HCT116 (cell line): ENCODE results near the gene PLD4. TPM values are rescaled to one million over a fixed set of nuclear protein-coding genes. Genes with fewer than 3 reads are reported as not detected.

ENCODE experiments used
- ATAC-seq: fragments of 200-7000 bp; cut with Tn5 transposase; 2 replicates; pipeline ENCODE4 v1.9.1; 2020; ENCODE audit warnings: mild to moderate bottlenecking, moderate library complexity
- BruUV-seq: library from RNA; stranded (reverse); fragments of 400-500 nt; replicated peaks from 2 replicates; lab custom pipeline; 2021; lab: Mats Ljungman, UMichigan
- CTCF ChIA-PET: fragments of 300-600 bp; sonication (Branson Sonifier 250); formaldehyde crosslinking; loops from one replicate; lab custom pipeline; 2021; ENCODE audit warnings: antibody characterized with exemption; lab: Charles Lee
- POLR2A ChIA-PET: fragments of 300-600, 350-600 bp; sonication (Branson Sonifier 250); formaldehyde crosslinking; loops from one replicate; lab custom pipeline; 2021; ENCODE audit warnings: antibody characterized with exemption; lab: Charles Lee
- RAD21 ChIA-PET, 2 experiments: fragments of 300-600 bp; sonication (Branson Sonifier 250); formaldehyde crosslinking; loops; one replicate each; lab custom pipeline; 2023; ENCODE audit warnings: low total read pairs in 2 of 2; ENCODE audit not compliant: uncharacterized antibody in 2 of 2, unreplicated experiment in 2 of 2, low non-redundant PET in 1 of 2; lab: Charles Lee
- DNase-seq: peaks from one replicate; pipeline ENCODE4 v3.0.0-alpha.2; 2010; ENCODE audit warnings: low read depth, low spot score
- H2AFZ ChIP-seq: fragments of 200-600 bp; shearing (Covaris generic), sonication (generic); 2 replicates; pipeline ENCODE4 v1.6.1; 2017; ENCODE audit warnings: low read depth, mixed run types, mixed read lengths, antibody characterized with exemption, low read length; ENCODE audit not compliant: poor library complexity, severe bottlenecking
- H3K27ac ChIP-seq: 2 replicates; pipeline ENCODE4 v1.5.1; 2012; ENCODE audit warnings: low read depth, low read length
- H3K27me3 ChIP-seq: fragments of 200-600 bp; sonication (generic); 2 replicates; pipeline ENCODE4 v1.6.1; 2016; ENCODE audit warnings: mixed run types, low read length, mixed read lengths; ENCODE audit not compliant: insufficient read depth
- H3K36me3 ChIP-seq, 2 experiments: fragments of 200-500 bp in 1 of 2; fragments of 200-600 bp in 1 of 2; sonication (Bioruptor generic) in 1 of 2; sonication (generic) in 1 of 2; 2 replicates each; pipeline versions ENCODE4 v1.5.1 to v1.6.1; 2014 to 2016; ENCODE audit warnings: low read length in 2 of 2, inconsistent platforms in 1 of 2, mixed read lengths in 1 of 2, mixed run types in 1 of 2; ENCODE audit not compliant: insufficient read depth in 2 of 2, control insufficient read depth in 1 of 2
- H3K4me1 ChIP-seq, 2 experiments: fragments of 200-600 bp in 1 of 2; sonication (generic) in 1 of 2; 2 replicates each; pipeline versions ENCODE4 v1.5.1 to v1.6.1; 2012 to 2017; ENCODE audit warnings: low read length in 2 of 2, inconsistent platforms in 1 of 2, mild to moderate bottlenecking in 1 of 2, mixed read lengths in 1 of 2, mixed run types in 1 of 2, moderate library complexity in 1 of 2; ENCODE audit not compliant: insufficient read depth in 2 of 2, control insufficient read depth in 1 of 2
- H3K4me2 ChIP-seq: fragments of 200-600 bp; sonication (generic); 2 replicates; pipeline ENCODE4 v1.6.1; 2017; ENCODE audit warnings: mixed run types, low read length, mixed read lengths
- H3K4me3 ChIP-seq, 2 experiments: fragments of 200-600 bp in 1 of 2; sonication (generic) in 1 of 2; replicated peaks in 1 of 2; 2 replicates each; pipeline ENCODE4 v1.5.1; 2011 to 2016; ENCODE audit warnings: low read length in 2 of 2, control low read depth in 1 of 2, low read depth in 1 of 2, mild to moderate bottlenecking in 1 of 2, mixed read lengths in 1 of 2, mixed run types in 1 of 2
- H3K79me2 ChIP-seq: fragments of 200-600 bp; sonication (generic); 2 replicates; pipeline ENCODE4 v1.6.1; 2017; ENCODE audit warnings: mild to moderate bottlenecking, mixed run types, low read length, moderate library complexity, mixed read lengths; ENCODE audit not compliant: insufficient read depth
- H3K9ac ChIP-seq: fragments of 200-600 bp; sonication (generic); 2 replicates; pipeline ENCODE4 v1.6.1; 2016; ENCODE audit warnings: low read length, mixed read lengths
- H3K9me2 ChIP-seq: fragments of 200-600 bp; sonication (generic), shearing (Covaris generic); 2 replicates; pipeline ENCODE4 v1.6.1; 2017; ENCODE audit warnings: mixed run types, mild to moderate bottlenecking, moderate library complexity; ENCODE audit not compliant: insufficient read depth
- H3K9me3 ChIP-seq, 2 experiments: fragments of 200-500 bp in 1 of 2; fragments of 200-600 bp in 1 of 2; sonication (Bioruptor generic) in 1 of 2; sonication (generic) in 1 of 2; 2 replicates each; pipeline ENCODE4 v1.6.1; 2014 to 2017; ENCODE audit warnings: low read length in 2 of 2, mixed read lengths in 2 of 2, inconsistent platforms in 1 of 2, low read depth in 1 of 2, mild to moderate bottlenecking in 1 of 2, mixed run types in 1 of 2, moderate library complexity in 1 of 2; ENCODE audit not compliant: control insufficient read depth in 1 of 2, insufficient read depth in 1 of 2
- H4K20me1 ChIP-seq: fragments of 200-600 bp; sonication (generic), shearing (Covaris generic); 2 replicates; pipeline ENCODE4 v1.6.1; 2017; ENCODE audit warnings: mixed run types, mild to moderate bottlenecking, moderate library complexity; ENCODE audit not compliant: insufficient read depth
- EZH2phosphoT487 ChIP-seq: fragments of 200-600 bp; IDR thresholded peaks from 2 replicates; pipeline ENCODE4 v1.6.1; 2018; ENCODE audit warnings: antibody characterized with exemption, borderline replicate concordance
- POLR2A ChIP-seq: IDR thresholded peaks from 2 replicates; pipeline ENCODE4 v1.7.0; 2011; ENCODE audit warnings: borderline replicate concordance; ENCODE audit not compliant: insufficient read depth, insufficient read length; ENCODE audit errors: extremely low read depth
- POLR2AphosphoS5 ChIP-seq: IDR thresholded peaks from 2 replicates; pipeline ENCODE4 v1.6.1; 2011; ENCODE audit warnings: mild to moderate bottlenecking, low read depth, low read length, moderate library complexity
- RAD21 ChIP-seq: IDR thresholded peaks from 2 replicates; pipeline ENCODE4 v1.6.1; 2012; ENCODE audit warnings: low read depth, mild to moderate bottlenecking
- SIN3A ChIP-seq: IDR thresholded peaks from 2 replicates; pipeline ENCODE4 v1.6.1; 2012; ENCODE audit warnings: low read depth
- TCF7L2 ChIP-seq: IDR thresholded peaks from 2 replicates; pipeline ENCODE4 v1.7.0; 2011; ENCODE audit warnings: borderline replicate concordance, inconsistent platforms; ENCODE audit not compliant: insufficient read depth, insufficient read length; ENCODE audit errors: extremely low read depth
- YY1 ChIP-seq: IDR thresholded peaks from 2 replicates; pipeline ENCODE4 v1.6.1; 2011; ENCODE audit warnings: low read length, low read depth, moderate library complexity, mild to moderate bottlenecking; ENCODE audit not compliant: insufficient replicate concordance; ENCODE audit errors: extremely low read depth
- ZFX ChIP-seq: fragments of 450-650 bp; IDR thresholded peaks from 2 replicates; pipeline ENCODE4 v1.6.1; 2017
- intact Hi-C: fragments of 100-400 bp; cut with micrococcal nuclease; formaldehyde crosslinking; loops from 2 replicates; pipeline ENCODE4 v1.10.0; 2022
- total RNA-seq: library from RNA; stranded (reverse); gene quantifications from one replicate; pipeline ENCODE4 v1.2.1, GENCODE V29; 2021; ENCODE audit not compliant: unreplicated experiment
- TF ChIP-seq, protein P1 (sequence below), 3 experiments: fragments of 200-600 bp in 1 of 3; sonication (generic) in 1 of 3; IDR thresholded peaks in 2 of 3; conservative IDR thresholded peaks in 1 of 3; 2 replicates each; pipeline ENCODE4 v1.5.1; 2012 to 2017; ENCODE audit warnings: low read depth in 2 of 3, low read length in 2 of 3, antibody characterized with exemption in 1 of 3, borderline replicate concordance in 1 of 3, control low read depth in 1 of 3, mild to moderate bottlenecking in 1 of 3, mixed read lengths in 1 of 3, mixed run types in 1 of 3, moderate library complexity in 1 of 3; ENCODE audit not compliant: insufficient read depth in 1 of 3
- TF ChIP-seq, protein P2 (sequence below): IDR thresholded peaks from 2 replicates; pipeline ENCODE4 v1.6.1; 2012

The PLD4 gene
- total RNA-seq, 1 experiment from 2014 or later: 0.12 TPM

GRCh38 chr14:104932676-104933631 lies 8.3 kb downstream of the PLD4 start:
- no peaks in the 10 kb centered on the region for H3K9me2 ChIP-seq
- no peaks in the 10 kb centered on the region for H3K36me3 ChIP-seq
- H2AFZ ChIP-seq: no peak overlapping the region
- H3K4me1 ChIP-seq: peaks cover 0 to 7% of the 10 kb centered on the region in 2 experiments; a peak in 1 of 4 replicates
- intact Hi-C loops: loop anchor here (1.0 kb wide), 2 partner anchors 37 to 112 kb away; no protein-coding TSS in a partner anchor
- H4K20me1 ChIP-seq: no peaks in the 10 kb centered on the region
- ChIA-PET CTCF (interaction anchor here (0.8 to 3.2 kb wide), 4 partner anchors 8 to 40 kb away, joined by 3 to 18 read pairs (median 3); partner anchors contain the start of gene PLD4), POLR2A (interaction anchor here (0.6 to 1.7 kb wide), 2 partner anchors 25 to 41 kb away, joined by 3 to 5 read pairs; no protein-coding TSS in a partner anchor), RAD21 (interaction anchor here in 1 of 2 experiments (0.5 to 1.2 kb wide), 2 partner anchors 40 to 274 kb away, joined by 3 read pairs; no protein-coding TSS in a partner anchor)
- H3K9me3 ChIP-seq: no peaks in the 10 kb centered on the region
- BruUV-seq: no TSS peak
- ATAC-seq: peak; percentile 91
- peak overlapping the region; percentile 34 to 59 for H3K4me3 ChIP-seq
- DNase-seq: peak; percentile 38
- peak overlapping the region; percentile 67 for H3K9ac ChIP-seq
- peak overlapping the region; percentile 80 for H3K4me2 ChIP-seq
- no peak for TF ChIP-seq POLR2A
- peak; percentile 69 for TF ChIP-seq RAD21
- TF ChIP-seq TCF7L2: no peak
- TF ChIP-seq, protein P1, sequence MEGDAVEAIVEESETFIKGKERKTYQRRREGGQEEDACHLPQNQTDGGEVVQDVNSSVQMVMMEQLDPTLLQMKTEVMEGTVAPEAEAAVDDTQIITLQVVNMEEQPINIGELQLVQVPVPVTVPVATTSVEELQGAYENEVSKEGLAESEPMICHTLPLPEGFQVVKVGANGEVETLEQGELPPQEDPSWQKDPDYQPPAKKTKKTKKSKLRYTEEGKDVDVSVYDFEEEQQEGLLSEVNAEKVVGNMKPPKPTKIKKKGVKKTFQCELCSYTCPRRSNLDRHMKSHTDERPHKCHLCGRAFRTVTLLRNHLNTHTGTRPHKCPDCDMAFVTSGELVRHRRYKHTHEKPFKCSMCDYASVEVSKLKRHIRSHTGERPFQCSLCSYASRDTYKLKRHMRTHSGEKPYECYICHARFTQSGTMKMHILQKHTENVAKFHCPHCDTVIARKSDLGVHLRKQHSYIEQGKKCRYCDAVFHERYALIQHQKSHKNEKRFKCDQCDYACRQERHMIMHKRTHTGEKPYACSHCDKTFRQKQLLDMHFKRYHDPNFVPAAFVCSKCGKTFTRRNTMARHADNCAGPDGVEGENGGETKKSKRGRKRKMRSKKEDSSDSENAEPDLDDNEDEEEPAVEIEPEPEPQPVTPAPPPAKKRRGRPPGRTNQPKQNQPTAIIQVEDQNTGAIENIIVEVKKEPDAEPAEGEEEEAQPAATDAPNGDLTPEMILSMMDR (IDR thresholded peaks at IDR 0.05 in 2 of 3, conservative IDR thresholded peaks at IDR 0.05 in 1 of 3; ENCODE audit: borderline replicate concordance in 1 of 3, insufficient read depth in 1 of 3, low read depth in 2 of 3, low read length in 2 of 3): peak; percentile 43 to 75 (median 73)
- no peak for TF ChIP-seq EZH2phosphoT487
- TF ChIP-seq ZFX: peak; percentile 29; the same call in 1 of the 2 replicates
- TF ChIP-seq YY1: peak; percentile 60
- peak; percentile 56 for TF ChIP-seq POLR2AphosphoS5
- TF ChIP-seq, protein P2, sequence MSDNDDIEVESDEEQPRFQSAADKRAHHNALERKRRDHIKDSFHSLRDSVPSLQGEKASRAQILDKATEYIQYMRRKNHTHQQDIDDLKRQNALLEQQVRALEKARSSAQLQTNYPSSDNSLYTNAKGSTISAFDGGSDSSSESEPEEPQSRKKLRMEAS: no peak; the same call in 1 of the 2 replicates
- TF ChIP-seq SIN3A: no peak
- H3K27me3 ChIP-seq: no peaks in the 10 kb centered on the region
- peak overlapping the region; percentile 3; the same call in 1 of the 2 replicates for H3K27ac ChIP-seq
- H3K79me2 ChIP-seq: no peaks in the 10 kb centered on the region
